H7 (cell line): ENCODE measurements around the gene UBR4. TPM values are rescaled to one million over a fixed set of nuclear protein-coding genes. Genes with fewer than 3 reads are reported as not detected.

Experiments used
- DNase-seq: peaks from one replicate; pipeline ENCODE4 v3.0.0; 2012
- H3K27me3 ChIP-seq: 2 replicates; pipeline ENCODE4 v1.6.0; 2011; ENCODE audit warnings: mild to moderate bottlenecking, low read length; ENCODE audit not compliant: control insufficient read depth, insufficient read depth
- H3K36me3 ChIP-seq: replicated peaks from 2 replicates; pipeline ENCODE4 v1.5.1; 2011; ENCODE audit warnings: low read length; ENCODE audit not compliant: control insufficient read depth, insufficient read depth
- H3K4me3 ChIP-seq: 2 replicates; pipeline ENCODE4 v1.5.1; 2011; ENCODE audit warnings: low read depth, mild to moderate bottlenecking, control low read depth, low read length, moderate library complexity; ENCODE audit not compliant: insufficient read depth
- total RNA-seq: library from RNA; depleted of rRNA; stranded (reverse); fragments of >200 nt; shearing (Covaris generic); gene quantifications from 2 replicates; pipeline ENCODE4 v1.2.3, GENCODE V29; 2014

The UBR4 gene
- total RNA-seq, 1 experiment from 2014 or later = 87.7 TPM

GRCh38 chr1:19160831-19161230 is 49.2 kb downstream of the UBR4 start:
- no peaks in the 10 kb centered on the region for H3K27me3 ChIP-seq
- H3K4me3 ChIP-seq = no peak overlapping the region
- peaks cover 77% of the 10 kb centered on the region for H3K36me3 ChIP-seq
- DNase-seq = no peak

DNA sequence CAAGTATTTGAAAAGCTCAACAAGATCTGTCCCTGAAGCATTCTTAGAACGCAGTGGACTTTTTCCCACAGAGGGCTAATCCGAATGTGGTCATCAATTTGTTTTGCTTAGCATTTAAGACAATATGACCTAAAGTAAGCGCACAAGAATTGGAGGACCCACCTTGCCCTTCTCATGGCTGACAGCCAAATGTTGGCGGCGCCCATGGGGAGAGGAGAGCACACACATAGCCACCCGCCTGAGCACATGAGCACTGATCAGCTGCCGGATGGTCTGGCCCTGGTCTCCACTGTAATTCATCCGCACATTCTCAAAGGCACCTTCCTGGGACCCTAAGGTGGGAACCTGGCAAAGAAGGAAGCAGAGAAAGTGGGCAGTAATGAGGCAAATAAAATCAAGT is 52.4 kb downstream of the UBR4 start:
- H3K4me3 ChIP-seq = no peak overlapping the region
- peaks cover 77% of the 10 kb centered on the region for H3K36me3 ChIP-seq
- H3K27me3 ChIP-seq = no peaks in the 10 kb centered on the region
- no peak for DNase-seq

DNA sequence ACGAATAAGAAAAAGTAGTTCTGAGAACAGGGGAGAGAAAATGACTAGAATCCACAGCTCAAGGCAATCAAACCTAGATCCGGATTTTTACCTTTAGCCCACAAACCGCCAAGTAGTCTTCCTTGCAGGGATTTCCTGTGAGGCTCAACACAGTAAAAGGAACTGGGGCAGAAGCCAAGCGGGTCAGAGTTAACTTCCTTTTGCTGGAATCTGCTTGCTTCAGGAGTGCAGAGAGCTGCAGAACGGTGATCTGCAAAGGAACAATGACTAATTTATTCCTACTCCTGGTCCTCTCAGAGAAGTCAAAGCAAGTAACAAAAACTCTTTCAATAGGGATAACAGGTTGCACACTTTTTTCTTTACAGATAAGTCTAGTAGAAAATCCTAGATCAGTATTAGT is 53.4 kb downstream of the UBR4 start:
- H3K27me3 ChIP-seq = no peaks in the 10 kb centered on the region
- no peak for DNase-seq
- peaks cover 82% of the 10 kb centered on the region for H3K36me3 ChIP-seq
- H3K4me3 ChIP-seq = no peak overlapping the region

DNA sequence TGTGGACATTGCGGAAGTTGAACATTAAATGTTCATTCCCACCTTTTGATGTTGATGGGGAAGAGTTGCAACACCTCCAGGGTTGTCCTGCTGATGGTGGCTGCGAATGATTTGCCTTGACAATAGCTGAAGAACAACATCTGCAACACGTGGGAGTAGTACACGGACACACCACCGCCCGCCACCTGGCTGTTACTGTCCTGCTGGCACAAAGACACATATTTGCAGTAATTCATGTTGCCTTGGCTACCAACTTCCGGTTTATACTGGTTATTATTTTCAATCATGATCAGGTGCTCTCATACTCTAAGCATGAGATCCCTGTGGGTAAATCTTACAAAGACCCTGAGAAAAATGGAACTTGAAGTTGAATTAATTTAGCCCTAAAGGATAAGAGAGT is 55.2 kb downstream of the UBR4 start:
- Histone ChIP-seq H3K4me3 (no peak overlapping the region), H3K36me3 (peaks cover 83% of the 10 kb centered on the region), H3K27me3 (no peaks in the 10 kb centered on the region)
- DNase-seq = no peak

DNA sequence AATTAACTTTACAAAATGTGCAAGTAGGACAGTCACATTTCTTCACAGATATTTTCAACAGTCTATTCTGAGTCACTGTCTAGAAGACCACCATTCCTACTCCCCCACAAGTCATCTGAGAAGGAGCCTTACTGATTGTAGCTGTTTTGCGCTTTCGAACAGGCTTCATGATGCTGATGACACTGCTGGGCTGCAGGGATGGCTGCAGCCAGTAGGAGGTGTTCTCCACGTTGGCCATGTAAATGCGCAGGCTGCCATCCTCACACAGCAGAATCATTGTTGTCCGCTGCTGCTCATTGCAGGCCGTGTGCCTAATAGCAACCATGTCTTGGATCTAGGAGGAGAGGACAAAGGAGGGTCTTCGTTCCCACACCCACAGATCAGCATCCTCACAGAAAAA is 56.9 kb downstream of the UBR4 start:
- H3K36me3 ChIP-seq = peaks cover 86% of the 10 kb centered on the region
- H3K27me3 ChIP-seq = no peaks in the 10 kb centered on the region
- no peak for DNase-seq
- H3K4me3 ChIP-seq = no peak overlapping the region

- DNase-seq = no peak
- Histone ChIP-seq H3K4me3 (no peak overlapping the region), H3K27me3 (no peaks in the 10 kb centered on the region), H3K36me3 (peaks cover 88% of the 10 kb centered on the region)
Measured at GRCh38 chr1:19151537-19151936, 58.5 kb downstream of the UBR4 start.

DNA sequence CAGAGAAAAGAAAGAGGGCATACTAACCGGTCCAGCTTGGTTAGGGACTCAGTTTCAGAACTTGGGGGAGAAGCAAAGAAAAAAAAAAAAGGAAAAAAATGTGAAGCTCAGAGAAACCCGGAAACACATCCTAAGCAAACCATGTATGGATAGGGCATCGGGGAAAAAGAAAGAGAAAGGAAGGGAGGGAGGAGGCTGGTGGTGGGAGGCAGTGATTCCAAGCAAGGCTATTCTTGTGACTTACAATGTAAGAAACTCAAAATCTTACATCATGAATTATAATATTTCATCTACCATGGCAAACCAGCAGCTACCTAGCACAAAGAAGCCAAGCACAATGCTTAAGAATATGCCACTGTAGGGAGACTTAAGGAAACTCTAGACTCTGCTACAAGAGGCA is 60.3 kb downstream of the UBR4 start:
- peaks cover 92% of the 10 kb centered on the region for H3K36me3 ChIP-seq
- no peak for DNase-seq
- H3K27me3 ChIP-seq = no peaks in the 10 kb centered on the region
- H3K4me3 ChIP-seq = no peak overlapping the region

DNA sequence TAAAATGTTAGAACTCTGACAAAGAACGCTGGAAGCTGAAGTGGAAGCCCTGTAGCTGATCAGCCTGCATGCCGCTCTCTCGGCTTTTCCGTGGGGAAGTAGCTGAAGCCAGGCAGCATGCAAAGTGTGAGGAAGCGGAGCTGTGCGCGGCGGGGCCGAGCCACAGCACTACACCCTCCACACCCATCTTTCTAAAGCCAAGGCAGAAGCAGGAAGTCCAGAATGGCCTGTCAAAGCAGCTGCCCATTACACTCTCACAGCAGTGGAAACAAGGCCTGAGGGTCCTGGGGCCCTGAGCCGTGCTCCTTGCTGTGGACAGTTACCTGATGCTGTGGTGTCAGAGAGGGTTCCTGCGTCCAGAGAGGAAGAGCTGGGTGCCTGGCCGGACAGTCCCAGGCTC is 69.6 kb downstream of the UBR4 start:
- H3K36me3 ChIP-seq = peaks cover 46% of the 10 kb centered on the region
- no peaks in the 10 kb centered on the region for H3K27me3 ChIP-seq
- no peak for DNase-seq
- no peak overlapping the region for H3K4me3 ChIP-seq

GRCh38 chr1:19139711-19140110 is 70.4 kb downstream of the UBR4 start:
- Histone ChIP-seq H3K4me3 (no peak overlapping the region), H3K27me3 (no peaks in the 10 kb centered on the region), H3K36me3 (peaks cover 41% of the 10 kb centered on the region)
- DNase-seq = no peak

DNA sequence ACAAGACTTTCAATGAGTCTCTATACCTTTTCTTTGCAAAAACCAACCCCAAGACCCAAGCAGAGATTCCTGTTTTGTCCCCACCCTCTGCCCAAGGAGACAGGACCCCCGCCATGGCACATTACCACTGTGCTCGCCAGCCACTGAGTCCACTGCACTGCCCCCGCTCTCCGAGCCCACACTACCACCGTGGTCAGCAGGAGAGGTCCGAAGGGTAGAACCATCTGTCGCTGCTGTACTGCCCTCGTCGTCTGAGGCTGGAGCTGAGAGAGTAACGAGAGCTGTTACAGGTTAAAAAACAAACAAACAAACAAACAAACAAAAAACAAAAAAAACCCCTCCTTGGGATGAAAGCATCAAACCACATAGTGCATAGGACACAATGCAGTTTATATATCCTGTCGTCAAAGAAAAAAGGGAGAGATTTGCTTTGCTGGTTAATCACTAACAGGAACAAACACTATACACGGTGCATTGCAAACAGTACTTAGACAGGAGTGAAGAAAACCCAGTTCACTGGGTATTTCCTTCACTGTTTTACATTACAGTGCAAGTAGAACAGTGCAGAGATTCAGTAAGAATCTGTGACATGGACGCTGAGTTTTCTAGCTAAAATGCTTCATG is 71.0 kb downstream of the UBR4 start:
- DNase-seq = no peak
- Histone ChIP-seq H3K27me3 (no peaks in the 10 kb centered on the region), H3K4me3 (no peak overlapping the region), H3K36me3 (peaks cover 38% of the 10 kb centered on the region)

DNA sequence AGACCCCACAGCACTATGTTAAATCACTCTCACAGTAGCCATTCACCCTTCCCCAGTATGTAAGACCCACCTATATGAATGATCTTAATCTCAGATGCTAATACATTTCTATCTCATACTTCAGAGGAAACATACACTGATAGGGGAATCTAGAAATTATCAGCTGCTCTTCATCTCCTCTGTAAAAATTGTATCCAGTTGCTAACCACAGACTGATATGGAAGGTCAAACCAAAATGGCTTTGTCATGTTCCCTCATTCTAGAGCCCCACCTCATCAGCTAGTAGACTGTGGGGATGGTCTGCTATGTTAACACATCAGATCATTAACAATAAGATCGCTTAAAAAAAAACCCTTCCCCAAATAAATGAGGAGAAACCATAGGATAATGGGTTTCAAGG is 71.7 kb downstream of the UBR4 start:
- no peaks in the 10 kb centered on the region for H3K27me3 ChIP-seq
- no peak overlapping the region for H3K4me3 ChIP-seq
- H3K36me3 ChIP-seq = peaks cover 37% of the 10 kb centered on the region
- DNase-seq = no peak

DNA sequence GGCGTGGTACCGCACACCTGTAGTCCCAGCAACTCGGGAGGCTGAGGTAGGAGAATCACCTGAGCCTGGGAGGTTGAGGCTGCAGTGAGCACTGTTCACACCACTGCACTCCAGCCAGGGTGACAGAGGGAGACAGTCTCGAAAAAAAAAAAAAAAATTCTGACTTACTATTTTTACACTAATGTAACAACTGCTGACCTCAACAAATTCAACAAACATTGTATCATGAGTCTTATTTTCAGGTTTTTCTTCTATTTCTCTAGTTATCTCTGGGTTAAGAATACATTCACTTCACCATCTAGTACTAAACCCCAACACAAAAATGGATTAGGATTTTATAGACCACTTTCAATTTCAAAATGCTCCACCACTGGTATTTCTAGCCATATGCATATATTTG is 72.9 kb downstream of the UBR4 start:
- Histone ChIP-seq H3K36me3 (peaks cover 36% of the 10 kb centered on the region), H3K4me3 (no peak overlapping the region), H3K27me3 (no peaks in the 10 kb centered on the region)
- DNase-seq = no peak

- H3K4me3 ChIP-seq = no peak overlapping the region
- DNase-seq = no peak
- H3K27me3 ChIP-seq = no peaks in the 10 kb centered on the region
- peaks cover 35% of the 10 kb centered on the region for H3K36me3 ChIP-seq
Measured at GRCh38 chr1:19133360-19133759, 76.7 kb downstream of the UBR4 start.

DNA sequence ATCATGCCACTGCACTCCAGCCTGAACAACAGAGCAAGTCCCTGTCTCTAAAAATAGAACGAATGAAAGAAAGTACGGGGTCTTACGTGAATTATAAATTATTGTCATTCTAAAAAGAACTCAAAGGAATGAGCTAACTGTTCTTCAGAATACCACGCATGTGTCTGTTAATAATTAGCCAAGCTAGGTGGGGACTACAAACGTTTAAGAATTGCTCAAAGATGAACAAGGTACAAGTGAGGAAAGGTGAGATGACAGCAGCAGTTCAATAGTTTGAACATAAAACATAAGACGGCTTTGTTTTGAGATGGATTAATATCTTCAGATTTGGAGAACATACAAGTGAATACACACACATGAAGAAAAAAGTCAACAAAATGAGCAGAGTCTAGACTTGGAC is 79.6 kb downstream of the UBR4 start:
- H3K36me3 ChIP-seq = peaks cover 58% of the 10 kb centered on the region
- no peak for DNase-seq
- H3K4me3 ChIP-seq = no peak overlapping the region
- H3K27me3 ChIP-seq = no peaks in the 10 kb centered on the region

- Histone ChIP-seq H3K27me3 (no peaks in the 10 kb centered on the region), H3K4me3 (no peak overlapping the region), H3K36me3 (peaks cover 63% of the 10 kb centered on the region)
- DNase-seq = no peak
Measured at GRCh38 chr1:19128968-19129514, 81.0 kb downstream of the UBR4 start.

DNA sequence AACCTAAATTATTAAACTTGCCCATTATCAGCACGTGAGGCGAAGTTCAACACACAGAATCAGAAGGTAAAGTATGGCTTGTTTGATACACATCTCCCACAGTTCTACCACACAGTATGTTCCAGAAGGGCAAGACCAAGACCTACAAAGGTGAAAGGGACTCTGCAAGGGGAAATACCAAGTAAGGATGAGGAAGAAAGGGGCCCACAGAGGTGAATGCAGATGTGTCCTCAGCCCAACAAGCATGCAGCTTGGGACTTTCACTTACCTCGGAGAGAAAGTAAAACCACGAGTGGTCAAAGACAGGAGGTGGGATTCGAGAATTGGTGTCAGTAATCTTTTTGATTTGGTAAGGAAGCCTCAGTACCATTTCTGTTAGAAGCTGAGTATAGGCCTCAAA is 85.8 kb downstream of the UBR4 start:
- Histone ChIP-seq H3K4me3 (no peak overlapping the region), H3K27me3 (no peaks in the 10 kb centered on the region), H3K36me3 (peaks cover 89% of the 10 kb centered on the region)
- DNase-seq = no peak
